GM19468 (cell line): ENCODE measurements around the gene VIPR2.

Experiments used
- ATAC-seq: cut with Tn5 transposase; IDR thresholded peaks from one replicate; pipeline ENCODE4 v1.9.1; 2021; ENCODE audit warnings: mild to moderate bottlenecking, moderate library complexity, moderate number of reproducible peaks; ENCODE audit not compliant: unreplicated experiment; ENCODE audit errors: extremely low read depth

VIPR2 gene

GRCh38 chr7:159031750-159032149 is 112.9 kb downstream of the VIPR2 start:
- no peak for ATAC-seq

- ATAC-seq: no peak
Observed at GRCh38 chr7:159031135-159031701, 113.4 kb downstream of the VIPR2 start.

GRCh38 chr7:159030490-159031134 is 114.1 kb downstream of the VIPR2 start:
- ATAC-seq: no peak

- no peak for ATAC-seq
Observed at GRCh38 chr7:159028508-159029401, 115.9 kb downstream of the VIPR2 start.

GRCh38 chr7:159027789-159028507 is 116.7 kb downstream of the VIPR2 start:
- ATAC-seq: no peak

- no peak for ATAC-seq
Observed at GRCh38 chr7:159027056-159027788, 117.4 kb downstream of the VIPR2 start.

- ATAC-seq: no peak
Observed at GRCh38 chr7:159026271-159027055, 118.2 kb downstream of the VIPR2 start.

GRCh38 chr7:159025161-159025779 is 119.4 kb downstream of the VIPR2 start:
- no peak for ATAC-seq

GRCh38 chr7:159024280-159024951 is 120.3 kb downstream of the VIPR2 start:
- ATAC-seq: no peak

- no peak for ATAC-seq
Observed at GRCh38 chr7:159023746-159024145, 120.9 kb downstream of the VIPR2 start.

- no peak for ATAC-seq
Observed at GRCh38 chr7:159023206-159023605, 121.5 kb downstream of the VIPR2 start.

GRCh38 chr7:159022238-159022993 is 122.3 kb downstream of the VIPR2 start:
- ATAC-seq: no peak

- ATAC-seq: no peak
Observed at GRCh38 chr7:159020987-159021386, 123.7 kb downstream of the VIPR2 start.

- ATAC-seq: no peak
Observed at GRCh38 chr7:159019111-159019510, 125.6 kb downstream of the VIPR2 start.

- ATAC-seq: no peak
Observed at GRCh38 chr7:159017741-159018140, 126.9 kb downstream of the VIPR2 start.

GRCh38 chr7:159017210-159017609 is 127.5 kb downstream of the VIPR2 start:
- no peak for ATAC-seq

GRCh38 chr7:159016591-159016990 is 128.1 kb downstream of the VIPR2 start:
- no peak for ATAC-seq
